ENCODE measurements around the gene CSNK1E.

DNA sequence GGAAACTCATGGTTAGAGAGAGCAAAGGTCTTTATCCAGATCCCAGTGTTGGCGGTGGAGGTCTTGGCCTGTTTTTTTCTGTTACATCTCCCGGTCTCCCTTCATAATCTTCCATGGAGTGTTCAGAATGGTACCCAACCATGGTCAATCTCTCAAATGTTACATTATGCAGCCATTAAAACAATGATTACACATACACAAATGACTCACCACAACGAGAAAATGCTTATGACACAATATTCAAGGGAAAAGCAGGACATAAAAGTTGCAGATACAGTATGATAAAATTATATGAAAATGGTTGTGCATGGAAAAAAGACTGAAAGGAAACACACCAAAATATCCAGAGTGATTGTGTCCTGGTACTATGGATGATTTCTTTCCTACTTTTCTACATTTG lies 17.8 kb upstream of the CSNK1E start:
- TF ChIP-seq, protein P1, sequence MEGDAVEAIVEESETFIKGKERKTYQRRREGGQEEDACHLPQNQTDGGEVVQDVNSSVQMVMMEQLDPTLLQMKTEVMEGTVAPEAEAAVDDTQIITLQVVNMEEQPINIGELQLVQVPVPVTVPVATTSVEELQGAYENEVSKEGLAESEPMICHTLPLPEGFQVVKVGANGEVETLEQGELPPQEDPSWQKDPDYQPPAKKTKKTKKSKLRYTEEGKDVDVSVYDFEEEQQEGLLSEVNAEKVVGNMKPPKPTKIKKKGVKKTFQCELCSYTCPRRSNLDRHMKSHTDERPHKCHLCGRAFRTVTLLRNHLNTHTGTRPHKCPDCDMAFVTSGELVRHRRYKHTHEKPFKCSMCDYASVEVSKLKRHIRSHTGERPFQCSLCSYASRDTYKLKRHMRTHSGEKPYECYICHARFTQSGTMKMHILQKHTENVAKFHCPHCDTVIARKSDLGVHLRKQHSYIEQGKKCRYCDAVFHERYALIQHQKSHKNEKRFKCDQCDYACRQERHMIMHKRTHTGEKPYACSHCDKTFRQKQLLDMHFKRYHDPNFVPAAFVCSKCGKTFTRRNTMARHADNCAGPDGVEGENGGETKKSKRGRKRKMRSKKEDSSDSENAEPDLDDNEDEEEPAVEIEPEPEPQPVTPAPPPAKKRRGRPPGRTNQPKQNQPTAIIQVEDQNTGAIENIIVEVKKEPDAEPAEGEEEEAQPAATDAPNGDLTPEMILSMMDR (IDR thresholded peaks at IDR 0.05; ENCODE audit: insufficient read depth, low read length) = no peak
- TF ChIP-seq POLR2AphosphoS5 (IDR thresholded peaks at IDR 0.05; ENCODE audit: low read depth) (no peak), GABPA (IDR thresholded peaks at IDR 0.05; ENCODE audit: low read depth) (no peak), REST (IDR thresholded peaks at IDR 0.05; ENCODE audit: insufficient replicate concordance, low read depth) (no peak)

Data from HL-60 (cell line).